D721Med (cell line): ENCODE measurements around the gene DUSP9.

ENCODE experiments used
- DNase-seq: peaks from one replicate; pipeline ENCODE4 v3.0.0; 2011; ENCODE audit warnings: low spot score; ENCODE audit not compliant: insufficient read length
- FAIRE-seq: peaks from 2 replicates; lab custom pipeline; 2011; peaks lifted over from hg19 to GRCh38; lab: Jason Lieb, UNC
- CTCF ChIP-seq: IDR thresholded peaks from 2 replicates; pipeline ENCODE4 v1.5.1; 2012; ENCODE audit warnings: mild to moderate bottlenecking, control low read depth; ENCODE audit not compliant: insufficient read depth; ENCODE audit errors: missing control alignments

DUSP9 gene

GRCh38 chrX:153668423-153669173, 21.6 kb downstream of the DUSP9 start:
- TF ChIP-seq CTCF, result no peak
- DNase-seq (no peak), FAIRE-seq (no peak)

GRCh38 chrX:153669174-153669890, 22.3 kb downstream of the DUSP9 start:
- peak; percentile 51 for TF ChIP-seq CTCF
- no peak for DNase-seq
- FAIRE-seq, result no peak

GRCh38 chrX:153669901-153670731, 23.1 kb downstream of the DUSP9 start:
- no peak for TF ChIP-seq CTCF
- DNase-seq, result no peak
- FAIRE-seq, result no peak

- DNase-seq (no peak), FAIRE-seq (no peak)
- no peak for TF ChIP-seq CTCF
Observed at GRCh38 chrX:153670748-153671588, 24.0 kb downstream of the DUSP9 start.

- DNase-seq (no peak), FAIRE-seq (no peak)
- no peak for TF ChIP-seq CTCF
Observed at GRCh38 chrX:153671589-153672530, 24.9 kb downstream of the DUSP9 start.
